ENCODE measurements around the gene AVPR1B. TPM values are rescaled to one million over a fixed set of nuclear protein-coding genes. Genes with fewer than 3 reads are reported as not detected.

AVPR1B gene
- total RNA-seq, 1 experiment from 2014 or later, result not detected

- CTCF ChIA-PET, result no interaction called here
- H3K27ac Mint-ChIP-seq (ENCODE audit: unreplicated experiment), result no peak overlapping the region
- H3K27me3 Mint-ChIP-seq (ENCODE audit: insufficient read depth, unreplicated experiment), result peaks cover 19% of the 10 kb centered on the region
- intact Hi-C loops (cut with micrococcal nuclease; ENCODE audit: unreplicated experiment), result no loop called here
- H3K4me3 Mint-ChIP-seq (ENCODE audit: unreplicated experiment), result no peak overlapping the region
- H3K4me1 Mint-ChIP-seq (ENCODE audit: low read depth, unreplicated experiment), result no peaks in the 10 kb centered on the region
- no TSS peak for BruUV-seq (replicated peaks)
- no peak for TF ChIP-seq CTCF (IDR thresholded peaks at IDR 0.05; ENCODE audit: insufficient read depth in 1 of 2, low read depth in 1 of 2, low read length in 1 of 2, severe bottlenecking in 1 of 2, unreplicated experiment in 1 of 2)
- POLR2A ChIA-PET, result no interaction called here
- H3K9me3 Mint-ChIP-seq (ENCODE audit: unreplicated experiment), result peaks cover 19% of the 10 kb centered on the region
- Histone ChIP-seq H3K4me1 (no peaks in the 10 kb centered on the region), H3K27me3 (replicated peaks; ENCODE audit: control insufficient read depth, insufficient read depth, low read length) (no peaks in the 10 kb centered on the region; the same call in 1 of the 2 replicates), H3K36me3 (ENCODE audit: control insufficient read depth, insufficient read depth, low read length) (no peaks in the 10 kb centered on the region), H3K4me3 (ENCODE audit: low read depth, low read length) (no peak overlapping the region), H3K9me3 (peaks cover 15% of the 10 kb centered on the region)
- no peak for DNase-seq
- H3K36me3 Mint-ChIP-seq (ENCODE audit: insufficient read depth, unreplicated experiment), result no peaks in the 10 kb centered on the region
Measured at GRCh38 chr1:206125346-206125745, 8.2 kb upstream of the AVPR1B start.

GRCh38 chr1:206122686-206123085 is 5.5 kb upstream of the AVPR1B start:
- Histone ChIP-seq H3K4me3 (ENCODE audit: low read depth, low read length) (no peak overlapping the region), H3K9me3 (peaks cover 19% of the 10 kb centered on the region), H3K4me1 (no peaks in the 10 kb centered on the region), H3K36me3 (ENCODE audit: control insufficient read depth, insufficient read depth, low read length) (no peaks in the 10 kb centered on the region), H3K27me3 (replicated peaks; ENCODE audit: control insufficient read depth, insufficient read depth, low read length) (no peaks in the 10 kb centered on the region; the same call in 1 of the 2 replicates)
- no peak for DNase-seq
- no peak for TF ChIP-seq CTCF (IDR thresholded peaks at IDR 0.05; ENCODE audit: insufficient read depth in 1 of 2, low read depth in 1 of 2, low read length in 1 of 2, severe bottlenecking in 1 of 2, unreplicated experiment in 1 of 2)
- Mint-ChIP-seq H3K27me3 (ENCODE audit: insufficient read depth, unreplicated experiment) (peaks cover 27% of the 10 kb centered on the region), H3K36me3 (ENCODE audit: insufficient read depth, unreplicated experiment) (no peaks in the 10 kb centered on the region), H3K4me1 (ENCODE audit: low read depth, unreplicated experiment) (peaks cover 3% of the 10 kb centered on the region), H3K9me3 (ENCODE audit: unreplicated experiment) (peaks cover 24% of the 10 kb centered on the region), H3K27ac (ENCODE audit: unreplicated experiment) (no peak overlapping the region), H3K4me3 (ENCODE audit: unreplicated experiment) (no peak overlapping the region)
- ChIA-PET POLR2A (no interaction called here), CTCF (no interaction called here)
- BruUV-seq (replicated peaks), result no TSS peak
- intact Hi-C loops (cut with micrococcal nuclease; ENCODE audit: unreplicated experiment), result no loop called here

GRCh38 chr1:206121269-206121668 is 4.1 kb upstream of the AVPR1B start:
- H3K9me3 ChIP-seq, result peaks cover 19% of the 10 kb centered on the region
- H3K27me3 Mint-ChIP-seq (ENCODE audit: insufficient read depth, unreplicated experiment), result peaks cover 33% of the 10 kb centered on the region
- TF ChIP-seq CTCF (IDR thresholded peaks at IDR 0.05; ENCODE audit: insufficient read depth in 1 of 2, low read depth in 1 of 2, low read length in 1 of 2, severe bottlenecking in 1 of 2, unreplicated experiment in 1 of 2), result no peak
- H3K4me3 Mint-ChIP-seq (ENCODE audit: unreplicated experiment), result no peak overlapping the region
- H3K4me1 Mint-ChIP-seq (ENCODE audit: low read depth, unreplicated experiment), result peaks cover 13% of the 10 kb centered on the region
- ChIA-PET POLR2A (no interaction called here), CTCF (no interaction called here)
- no peaks in the 10 kb centered on the region for H3K4me1 ChIP-seq
- no peaks in the 10 kb centered on the region for H3K27me3 ChIP-seq (replicated peaks; ENCODE audit: control insufficient read depth, insufficient read depth, low read length)
- no peak for DNase-seq
- no peaks in the 10 kb centered on the region for H3K36me3 Mint-ChIP-seq (ENCODE audit: insufficient read depth, unreplicated experiment)
- intact Hi-C loops (cut with micrococcal nuclease; ENCODE audit: unreplicated experiment), result no loop called here
- no TSS peak for BruUV-seq (replicated peaks)
- H3K4me3 ChIP-seq (ENCODE audit: low read depth, low read length), result no peak overlapping the region
- no peaks in the 10 kb centered on the region for H3K36me3 ChIP-seq (ENCODE audit: control insufficient read depth, insufficient read depth, low read length)
- H3K9me3 Mint-ChIP-seq (ENCODE audit: unreplicated experiment), result peaks cover 24% of the 10 kb centered on the region
- no peak overlapping the region for H3K27ac Mint-ChIP-seq (ENCODE audit: unreplicated experiment)

All from Caco-2 (cell line).